ENCODE results near the gene C1orf159.
A peak's percentile ranks its signal among the peaks of the same experiment; 100 is the strongest.

GRCh38 chr1:1032424-1032823 is 83.5 kb downstream of the C1orf159 start:
- peak; percentile 34 for TF ChIP-seq CTCF (IDR thresholded peaks at IDR 0.05; ENCODE audit: low read depth, low read length)
- no peak for TF ChIP-seq EZH2phosphoT487 (IDR thresholded peaks at IDR 0.05; ENCODE audit: low read depth)
